ENCODE data around the gene NHSL1.

The NHSL1 gene

DNA sequence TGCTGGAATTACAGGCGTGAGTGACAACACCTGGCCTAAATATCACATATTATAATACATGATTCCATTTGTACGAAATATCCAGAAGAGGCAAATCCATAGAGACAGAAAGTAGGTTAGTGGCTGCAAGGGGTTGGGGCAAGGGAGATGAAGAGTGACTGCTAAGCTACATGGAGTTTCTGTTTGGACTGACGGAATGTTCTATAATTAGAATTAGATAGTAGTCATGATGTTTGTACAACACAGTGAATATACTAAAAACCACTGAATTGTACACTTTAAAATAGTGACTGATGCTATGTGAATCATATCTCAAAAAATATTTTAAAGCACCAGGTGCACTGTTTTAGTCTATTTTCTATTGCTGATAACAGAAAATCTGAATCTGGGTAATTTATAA is 99.0 kb downstream of the NHSL1 start:
- TF ChIP-seq POLR2AphosphoS5 (IDR thresholded peaks at IDR 0.05; ENCODE audit: low read depth, low read length) (no peak), SIN3A (IDR thresholded peaks at IDR 0.05; ENCODE audit: borderline replicate concordance, insufficient read depth, low read length) (no peak), TAF1 (IDR thresholded peaks at IDR 0.05; ENCODE audit: borderline replicate concordance, insufficient read depth, low read length) (no peak), FOXP2 (optimal IDR thresholded peaks at IDR 0.05; ENCODE audit: borderline replicate concordance, extremely low read depth, extremely low read length, insufficient read depth) (no peak)
- TF ChIP-seq, protein P1, sequence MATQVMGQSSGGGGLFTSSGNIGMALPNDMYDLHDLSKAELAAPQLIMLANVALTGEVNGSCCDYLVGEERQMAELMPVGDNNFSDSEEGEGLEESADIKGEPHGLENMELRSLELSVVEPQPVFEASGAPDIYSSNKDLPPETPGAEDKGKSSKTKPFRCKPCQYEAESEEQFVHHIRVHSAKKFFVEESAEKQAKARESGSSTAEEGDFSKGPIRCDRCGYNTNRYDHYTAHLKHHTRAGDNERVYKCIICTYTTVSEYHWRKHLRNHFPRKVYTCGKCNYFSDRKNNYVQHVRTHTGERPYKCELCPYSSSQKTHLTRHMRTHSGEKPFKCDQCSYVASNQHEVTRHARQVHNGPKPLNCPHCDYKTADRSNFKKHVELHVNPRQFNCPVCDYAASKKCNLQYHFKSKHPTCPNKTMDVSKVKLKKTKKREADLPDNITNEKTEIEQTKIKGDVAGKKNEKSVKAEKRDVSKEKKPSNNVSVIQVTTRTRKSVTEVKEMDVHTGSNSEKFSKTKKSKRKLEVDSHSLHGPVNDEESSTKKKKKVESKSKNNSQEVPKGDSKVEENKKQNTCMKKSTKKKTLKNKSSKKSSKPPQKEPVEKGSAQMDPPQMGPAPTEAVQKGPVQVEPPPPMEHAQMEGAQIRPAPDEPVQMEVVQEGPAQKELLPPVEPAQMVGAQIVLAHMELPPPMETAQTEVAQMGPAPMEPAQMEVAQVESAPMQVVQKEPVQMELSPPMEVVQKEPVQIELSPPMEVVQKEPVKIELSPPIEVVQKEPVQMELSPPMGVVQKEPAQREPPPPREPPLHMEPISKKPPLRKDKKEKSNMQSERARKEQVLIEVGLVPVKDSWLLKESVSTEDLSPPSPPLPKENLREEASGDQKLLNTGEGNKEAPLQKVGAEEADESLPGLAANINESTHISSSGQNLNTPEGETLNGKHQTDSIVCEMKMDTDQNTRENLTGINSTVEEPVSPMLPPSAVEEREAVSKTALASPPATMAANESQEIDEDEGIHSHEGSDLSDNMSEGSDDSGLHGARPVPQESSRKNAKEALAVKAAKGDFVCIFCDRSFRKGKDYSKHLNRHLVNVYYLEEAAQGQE (IDR thresholded peaks at IDR 0.05; ENCODE audit: insufficient read depth in 1 of 2, low read depth in 2 of 2, low read length in 2 of 2): no peak

DNA sequence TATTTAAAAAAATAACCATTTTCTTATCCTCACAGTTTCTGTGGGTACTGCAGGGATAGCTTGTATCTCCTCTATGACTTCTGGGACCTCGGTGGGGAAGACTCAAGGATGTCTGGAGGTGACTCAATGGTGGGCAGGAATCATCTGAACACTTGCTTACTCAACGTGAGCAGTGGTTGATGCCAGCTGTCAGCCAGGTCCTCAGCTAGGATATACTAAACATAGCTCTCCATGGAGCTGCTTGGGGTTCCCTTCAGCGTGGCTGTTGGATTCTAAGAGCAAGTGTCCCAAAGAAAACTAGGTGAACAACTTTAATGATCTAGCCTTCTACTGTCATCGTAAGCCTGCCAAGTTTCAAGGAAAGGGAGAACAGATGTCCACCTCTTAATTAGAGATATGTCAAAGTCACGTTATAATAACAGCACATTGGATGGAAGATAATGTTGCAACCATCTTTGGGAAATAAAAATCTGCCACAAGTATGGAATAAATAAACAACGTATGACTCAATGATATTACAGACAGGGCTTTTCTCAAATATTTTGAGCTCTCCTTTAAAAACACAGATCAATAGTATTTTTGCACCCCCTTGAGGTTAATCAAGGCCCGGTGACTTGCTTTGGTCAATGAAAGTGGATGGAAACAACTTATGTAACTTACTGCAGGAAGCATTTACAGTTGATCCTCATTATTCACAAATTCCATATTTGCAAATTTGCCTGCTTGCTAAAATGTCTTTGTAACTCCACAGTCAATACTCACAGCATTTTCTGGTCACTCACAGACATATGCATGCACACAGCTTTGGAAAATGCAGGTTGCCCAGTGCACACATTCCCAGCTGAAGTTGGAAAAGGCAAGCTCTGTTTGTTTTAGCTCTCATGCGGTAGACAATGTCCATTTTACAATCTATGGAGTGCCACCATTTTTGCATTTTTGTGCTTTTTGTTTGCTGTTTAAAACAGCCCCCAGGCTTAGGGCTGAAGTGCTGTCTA is 101.9 kb downstream of the NHSL1 start:
- no peak for TF ChIP-seq SIN3A (IDR thresholded peaks at IDR 0.05; ENCODE audit: borderline replicate concordance, insufficient read depth, low read length)
- TF ChIP-seq, protein P1 (IDR thresholded peaks at IDR 0.05; ENCODE audit: insufficient read depth in 1 of 2, low read depth in 2 of 2, low read length in 2 of 2): no peak
- TF ChIP-seq FOXP2 (optimal IDR thresholded peaks at IDR 0.05; ENCODE audit: borderline replicate concordance, extremely low read depth, extremely low read length, insufficient read depth): no peak
- TF ChIP-seq POLR2AphosphoS5 (IDR thresholded peaks at IDR 0.05; ENCODE audit: low read depth, low read length): no peak
- no peak for TF ChIP-seq TAF1 (IDR thresholded peaks at IDR 0.05; ENCODE audit: borderline replicate concordance, insufficient read depth, low read length)

DNA sequence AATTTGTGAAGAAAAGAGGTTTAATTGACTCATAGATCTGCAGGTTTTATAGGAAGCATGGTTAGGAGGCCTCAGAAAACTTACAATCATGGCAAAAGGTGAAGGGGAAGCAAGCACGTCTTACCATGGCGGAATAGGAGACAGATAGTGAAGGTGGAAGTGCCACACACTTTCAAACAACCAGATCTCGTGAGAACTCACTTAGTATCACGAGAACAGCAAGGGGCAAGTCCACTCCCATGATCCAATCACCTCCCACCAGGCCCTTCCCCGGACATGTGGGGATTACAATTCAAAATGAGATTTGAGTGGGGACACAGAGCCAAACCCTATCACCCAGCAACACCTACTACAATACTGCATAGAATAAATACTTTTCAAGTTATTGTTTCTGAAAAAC is 102.6 kb downstream of the NHSL1 start:
- TF ChIP-seq, protein P1 (IDR thresholded peaks at IDR 0.05; ENCODE audit: insufficient read depth in 1 of 2, low read depth in 2 of 2, low read length in 2 of 2): no peak
- TF ChIP-seq TAF1 (IDR thresholded peaks at IDR 0.05; ENCODE audit: borderline replicate concordance, insufficient read depth, low read length) (no peak), POLR2AphosphoS5 (IDR thresholded peaks at IDR 0.05; ENCODE audit: low read depth, low read length) (no peak), SIN3A (IDR thresholded peaks at IDR 0.05; ENCODE audit: borderline replicate concordance, insufficient read depth, low read length) (no peak), FOXP2 (optimal IDR thresholded peaks at IDR 0.05; ENCODE audit: borderline replicate concordance, extremely low read depth, extremely low read length, insufficient read depth) (no peak)

DNA sequence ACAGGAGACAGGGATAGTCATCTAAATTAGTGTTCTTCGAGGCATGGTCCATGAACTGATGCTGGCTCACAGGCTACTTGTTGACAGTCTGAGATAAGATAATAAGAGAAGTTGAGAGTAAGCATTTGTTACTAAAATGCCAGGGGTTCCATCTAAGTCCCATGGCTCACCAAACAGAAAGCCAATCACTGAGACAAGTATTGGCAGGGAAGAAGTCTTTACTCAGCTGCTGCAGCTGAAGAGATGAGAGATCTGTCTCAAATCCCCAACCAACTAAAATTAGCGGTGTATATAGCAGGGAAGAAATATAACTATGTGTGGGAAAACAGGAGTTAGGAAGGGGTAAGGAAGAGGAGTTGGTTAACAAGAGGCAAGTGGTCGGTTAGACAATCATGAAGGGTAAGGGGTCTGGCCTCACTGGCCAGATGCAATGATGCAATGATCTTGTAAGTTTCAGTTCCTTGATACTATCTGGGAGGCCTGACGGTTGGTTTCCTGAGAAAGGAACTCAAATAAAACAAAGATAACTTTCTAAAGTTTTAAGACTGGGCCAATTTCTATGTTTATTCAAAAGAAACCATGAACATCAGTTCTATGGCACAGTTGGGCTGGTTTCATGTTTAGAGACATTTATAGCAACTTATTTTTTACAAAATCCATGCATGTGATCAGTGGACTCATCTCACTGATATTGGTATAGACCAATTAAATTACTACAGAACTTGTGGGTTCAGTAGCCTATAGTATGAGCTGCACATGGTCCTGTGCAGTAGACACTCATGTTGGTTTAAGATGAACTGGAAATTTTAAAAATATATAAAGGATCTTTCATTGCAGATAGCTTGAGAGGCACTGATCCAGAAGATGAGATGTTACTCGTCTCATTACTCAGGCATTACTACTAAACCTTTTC is 105.2 kb downstream of the NHSL1 start:
- TF ChIP-seq, protein P1 (IDR thresholded peaks at IDR 0.05; ENCODE audit: insufficient read depth in 1 of 2, low read depth in 2 of 2, low read length in 2 of 2): no peak
- TF ChIP-seq FOXP2 (optimal IDR thresholded peaks at IDR 0.05; ENCODE audit: borderline replicate concordance, extremely low read depth, extremely low read length, insufficient read depth) (no peak), POLR2AphosphoS5 (IDR thresholded peaks at IDR 0.05; ENCODE audit: low read depth, low read length) (no peak), TAF1 (IDR thresholded peaks at IDR 0.05; ENCODE audit: borderline replicate concordance, insufficient read depth, low read length) (no peak)
